Activated naive CD8-positive, alpha-beta T cell treated with anti-CD3 and anti-CD28 coated beads, Interleukin-2, amount 50 U/mL, for 16 hours (primary cell): ENCODE measurements around the gene SMAD4.

Experiments
- DNase-seq: peaks from one replicate; pipeline ENCODE4 v3.0.0-alpha.2; 2020; ENCODE audit warnings: low read depth, low spot score

Gene SMAD4

GRCh38 chr18:51021226-51021965 is 8.6 kb upstream of the SMAD4 start:
- no peak for DNase-seq

- DNase-seq = no peak
These were observed 4.5 kb upstream of the SMAD4 start for GRCh38 chr18:51025512-51025911.

GRCh38 chr18:51028201-51028805 is 1.7 kb upstream of the SMAD4 start:
- no peak for DNase-seq

GRCh38 chr18:51029378-51029693 is 677 bp upstream of the SMAD4 start:
- no peak for DNase-seq

- DNase-seq = peak; percentile 26
These were observed 685 bp downstream of the SMAD4 start for GRCh38 chr18:51030537-51031258.

- DNase-seq = no peak
These were observed 2.2 kb downstream of the SMAD4 start for GRCh38 chr18:51032193-51032592.

- no peak for DNase-seq
These were observed 7.2 kb downstream of the SMAD4 start for GRCh38 chr18:51037230-51037629.

GRCh38 chr18:51038110-51038509 is 8.1 kb downstream of the SMAD4 start:
- no peak for DNase-seq

- no peak for DNase-seq
These were observed 9.4 kb downstream of the SMAD4 start for GRCh38 chr18:51039138-51040112.

GRCh38 chr18:51041677-51042352 is 11.8 kb downstream of the SMAD4 start:
- DNase-seq = no peak

GRCh38 chr18:51044928-51045585 is 15.0 kb downstream of the SMAD4 start:
- no peak for DNase-seq

GRCh38 chr18:51048190-51048589 is 18.2 kb downstream of the SMAD4 start:
- no peak for DNase-seq

GRCh38 chr18:51049137-51049536 is 19.1 kb downstream of the SMAD4 start:
- no peak for DNase-seq

- no peak for DNase-seq
These were observed 21.2 kb downstream of the SMAD4 start for GRCh38 chr18:51051105-51051712.

GRCh38 chr18:51053814-51054213 is 23.8 kb downstream of the SMAD4 start:
- no peak for DNase-seq

- no peak for DNase-seq
These were observed 24.8 kb downstream of the SMAD4 start for GRCh38 chr18:51054764-51055163.

GRCh38 chr18:51059969-51060368 is 30.0 kb downstream of the SMAD4 start:
- DNase-seq = no peak

GRCh38 chr18:51064256-51064655 is 34.2 kb downstream of the SMAD4 start:
- no peak for DNase-seq

- DNase-seq = no peak
These were observed 36.3 kb downstream of the SMAD4 start for GRCh38 chr18:51066273-51066672.

- no peak for DNase-seq
These were observed 38.1 kb downstream of the SMAD4 start for GRCh38 chr18:51068105-51068504.
